ENCODE results near the gene THSD4.

THSD4 gene

DNA sequence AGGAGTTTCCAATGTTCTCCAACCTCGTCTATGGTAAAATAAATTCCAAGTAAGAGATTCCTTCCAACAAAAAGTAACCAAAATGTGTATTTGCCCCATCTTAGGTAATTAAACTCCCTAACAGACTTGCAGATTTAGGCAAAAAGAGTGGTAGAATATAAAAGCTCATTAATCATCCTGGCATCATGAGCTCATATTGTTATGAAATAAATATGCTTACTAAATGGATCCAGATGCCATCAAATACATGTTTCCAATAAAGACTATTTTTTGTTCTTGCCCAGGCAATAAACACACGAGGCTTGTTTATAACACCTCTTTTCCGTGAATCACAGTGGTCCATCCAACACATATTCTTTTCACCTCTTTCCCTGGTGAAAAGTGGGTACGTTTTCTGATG lies 189.4 kb downstream of the THSD4 start:
- DNase-seq (ENCODE audit: extremely low read depth, low read depth), result no peak
- TF ChIP-seq, protein P1, sequence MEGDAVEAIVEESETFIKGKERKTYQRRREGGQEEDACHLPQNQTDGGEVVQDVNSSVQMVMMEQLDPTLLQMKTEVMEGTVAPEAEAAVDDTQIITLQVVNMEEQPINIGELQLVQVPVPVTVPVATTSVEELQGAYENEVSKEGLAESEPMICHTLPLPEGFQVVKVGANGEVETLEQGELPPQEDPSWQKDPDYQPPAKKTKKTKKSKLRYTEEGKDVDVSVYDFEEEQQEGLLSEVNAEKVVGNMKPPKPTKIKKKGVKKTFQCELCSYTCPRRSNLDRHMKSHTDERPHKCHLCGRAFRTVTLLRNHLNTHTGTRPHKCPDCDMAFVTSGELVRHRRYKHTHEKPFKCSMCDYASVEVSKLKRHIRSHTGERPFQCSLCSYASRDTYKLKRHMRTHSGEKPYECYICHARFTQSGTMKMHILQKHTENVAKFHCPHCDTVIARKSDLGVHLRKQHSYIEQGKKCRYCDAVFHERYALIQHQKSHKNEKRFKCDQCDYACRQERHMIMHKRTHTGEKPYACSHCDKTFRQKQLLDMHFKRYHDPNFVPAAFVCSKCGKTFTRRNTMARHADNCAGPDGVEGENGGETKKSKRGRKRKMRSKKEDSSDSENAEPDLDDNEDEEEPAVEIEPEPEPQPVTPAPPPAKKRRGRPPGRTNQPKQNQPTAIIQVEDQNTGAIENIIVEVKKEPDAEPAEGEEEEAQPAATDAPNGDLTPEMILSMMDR (IDR thresholded peaks at IDR 0.05; ENCODE audit: low read depth, low read length, missing control alignments), result no peak
- H3K4me3 ChIP-seq (replicated peaks; ENCODE audit: low read depth, low read length), result no peak overlapping the region

DNA sequence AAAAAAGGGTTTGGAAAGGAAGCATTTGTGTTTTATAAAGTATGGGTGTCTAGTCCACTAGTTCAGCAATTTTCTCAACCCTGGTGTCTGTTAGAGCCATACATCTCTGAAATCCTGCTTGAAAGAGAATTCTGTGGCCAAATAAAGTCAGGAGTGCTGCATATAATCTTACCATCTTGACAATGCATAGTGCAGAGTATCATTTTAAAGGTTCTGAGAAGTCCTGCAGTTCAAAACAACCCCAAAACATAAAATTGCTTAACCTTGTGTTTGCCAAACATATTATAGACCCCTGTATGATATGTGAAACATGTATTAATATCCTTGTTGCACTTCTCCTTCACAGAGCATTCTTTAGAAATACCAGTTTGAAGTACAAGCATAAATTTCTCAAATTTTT lies 191.3 kb downstream of the THSD4 start:
- H3K4me3 ChIP-seq (replicated peaks; ENCODE audit: low read depth, low read length), result no peak overlapping the region
- DNase-seq (ENCODE audit: extremely low read depth, low read depth), result no peak
- TF ChIP-seq, protein P1 (IDR thresholded peaks at IDR 0.05; ENCODE audit: low read depth, low read length, missing control alignments), result no peak

DNA sequence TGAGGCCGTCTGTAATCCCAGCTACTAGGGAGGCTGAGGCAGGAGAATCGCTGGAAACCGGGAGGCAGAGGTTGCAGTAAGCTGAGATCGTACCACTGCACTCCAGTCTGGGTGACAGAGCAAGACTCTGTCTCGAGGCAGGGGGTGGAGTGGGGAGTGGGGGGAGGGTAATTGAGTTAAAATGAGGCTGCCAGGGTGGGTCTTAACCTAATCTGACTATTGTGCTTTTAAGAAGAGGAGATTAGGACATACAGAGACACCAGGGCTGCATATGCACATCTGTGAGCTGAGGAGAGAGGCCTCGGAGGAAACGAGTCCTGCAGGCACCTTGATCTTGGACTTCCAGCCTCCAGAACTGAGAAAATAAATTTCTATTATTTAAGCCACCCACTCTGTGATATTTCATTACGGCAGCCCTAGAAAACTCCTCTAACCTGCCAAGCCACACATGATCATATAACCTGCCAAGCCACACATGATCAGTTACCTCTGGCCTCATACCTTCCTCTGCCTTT lies 197.0 kb downstream of the THSD4 start:
- no peak overlapping the region for H3K4me3 ChIP-seq (replicated peaks; ENCODE audit: low read depth, low read length)
- DNase-seq (ENCODE audit: extremely low read depth, low read depth), result no peak
- TF ChIP-seq, protein P1 (IDR thresholded peaks at IDR 0.05; ENCODE audit: low read depth, low read length, missing control alignments), result no peak

DNA sequence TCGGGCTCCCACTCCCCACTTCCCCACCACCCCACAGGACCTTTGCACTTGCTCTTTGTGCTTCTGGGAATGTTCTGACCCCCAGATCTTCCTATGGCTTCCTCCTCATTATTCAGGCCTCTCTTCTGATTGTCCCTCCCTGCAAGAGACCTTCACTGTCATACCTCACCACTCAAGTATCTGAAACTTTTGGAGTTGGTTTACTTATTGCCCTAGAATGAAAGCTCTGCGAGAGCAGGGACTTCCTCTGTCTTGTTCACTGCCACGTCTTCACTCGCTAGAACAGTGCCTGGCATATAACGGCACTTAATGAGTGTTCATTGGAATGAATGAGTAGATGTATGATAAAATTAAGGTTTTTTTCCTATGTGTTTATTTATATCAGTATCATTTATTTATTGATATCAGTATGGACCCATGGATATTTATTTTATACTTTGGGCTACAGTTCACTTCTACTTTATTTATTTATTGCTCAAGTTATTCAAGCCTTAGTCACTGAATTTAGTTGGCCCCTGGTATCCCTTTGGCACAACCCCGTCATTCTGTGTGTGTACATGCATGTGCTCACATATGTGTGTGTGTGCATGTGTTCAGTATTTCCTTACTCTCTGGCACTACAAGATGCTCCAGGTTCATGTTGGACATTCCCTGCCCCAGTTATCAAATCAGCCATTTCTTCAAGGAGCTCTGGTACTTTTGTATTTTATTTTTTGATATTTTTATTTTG lies 197.6 kb downstream of the THSD4 start:
- H3K4me3 ChIP-seq (replicated peaks; ENCODE audit: low read depth, low read length), result no peak overlapping the region
- TF ChIP-seq, protein P1 (IDR thresholded peaks at IDR 0.05; ENCODE audit: low read depth, low read length, missing control alignments), result no peak
- DNase-seq (ENCODE audit: extremely low read depth, low read depth), result no peak

DNA sequence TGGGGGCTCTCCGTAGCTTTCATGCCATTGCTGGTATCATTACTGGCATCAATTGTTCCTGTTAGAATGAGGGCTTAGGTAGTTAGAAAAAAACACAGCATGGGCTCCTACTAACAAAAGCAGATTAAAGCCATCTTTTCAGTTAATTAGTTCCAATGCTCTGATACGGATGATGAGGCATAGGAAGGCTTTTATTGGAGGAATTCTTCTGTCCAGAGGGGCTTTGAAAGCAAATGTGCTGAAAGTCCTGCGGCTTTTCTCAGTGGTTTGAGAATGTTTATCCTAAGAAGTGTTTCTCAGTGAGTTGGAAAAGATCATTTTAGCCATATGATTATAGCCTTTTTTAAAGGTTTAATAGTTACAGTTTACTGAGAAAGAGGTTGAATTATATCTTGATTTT lies 198.5 kb downstream of the THSD4 start:
- no peak for DNase-seq (ENCODE audit: extremely low read depth, low read depth)
- TF ChIP-seq, protein P1 (IDR thresholded peaks at IDR 0.05; ENCODE audit: low read depth, low read length, missing control alignments), result no peak
- no peak overlapping the region for H3K4me3 ChIP-seq (replicated peaks; ENCODE audit: low read depth, low read length)

DNA sequence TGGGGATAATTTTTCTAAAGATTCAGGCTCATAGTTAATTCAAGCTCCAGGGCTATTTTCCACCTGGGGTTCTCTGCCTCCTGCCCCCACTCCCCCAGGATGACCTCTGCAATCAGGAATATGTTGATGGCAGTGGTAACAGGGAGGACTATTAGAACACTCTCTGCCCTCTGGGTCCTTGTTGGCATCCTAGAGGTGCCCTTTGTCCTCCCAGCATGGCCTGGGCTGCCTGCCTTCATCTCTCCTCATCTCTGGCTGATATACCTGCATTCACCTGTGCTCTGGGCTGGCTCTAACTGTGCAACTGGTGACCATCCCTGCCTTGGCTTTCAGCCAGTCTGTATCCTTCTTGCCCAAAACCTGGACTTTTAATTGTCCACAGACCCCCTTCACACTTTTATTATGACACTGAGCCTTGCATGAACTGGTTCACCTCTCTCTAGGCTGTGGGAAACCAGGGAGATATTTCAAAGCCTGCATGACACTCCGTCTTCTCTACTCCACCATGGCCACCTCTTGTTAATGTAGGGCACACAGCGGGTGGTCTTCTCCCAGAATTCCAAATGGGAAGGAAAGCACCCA lies 199.8 kb downstream of the THSD4 start:
- no peak for DNase-seq (ENCODE audit: extremely low read depth, low read depth)
- TF ChIP-seq, protein P1 (IDR thresholded peaks at IDR 0.05; ENCODE audit: low read depth, low read length, missing control alignments), result no peak

More for the DNA sequence above, 199.8 kb downstream of the THSD4 start:
- H3K4me3 ChIP-seq (replicated peaks; ENCODE audit: low read depth, low read length), result no peak overlapping the region
